Measurements from ENCODE around the gene RFC5. TPM values are rescaled to one million over a fixed set of nuclear protein-coding genes. Genes with fewer than 3 reads are reported as not detected.
A peak's percentile ranks its signal among the peaks of the same experiment; 100 is the strongest.

Gene RFC5
- total RNA-seq, 1 experiment from 2014 or later, result 34.7 TPM

GRCh38 chr12:117980616-117981015 lies 35.9 kb upstream of the RFC5 start:
- peaks cover 12% of the 10 kb centered on the region; the same call in 1 of the 2 replicates for H3F3A ChIP-seq (ENCODE audit: insufficient read depth, low read depth)
- H2AFZ ChIP-seq, result no peak overlapping the region
- H3K4me3 ChIP-seq, result no peak overlapping the region
- TF ChIP-seq EZH2 (IDR thresholded peaks at IDR 0.05; ENCODE audit: low read depth) (no peak), CTCF (conservative IDR thresholded peaks at IDR 0.05) (no peak)
- intact Hi-C loops (cut with micrococcal nuclease; ENCODE audit: unreplicated experiment), result no loop called here
- no peaks in the 10 kb centered on the region for H3K36me3 ChIP-seq (ENCODE audit: low read depth)
- H3K9me2 ChIP-seq (ENCODE audit: insufficient read depth), result no peaks in the 10 kb centered on the region
- no TSS peak for BruUV-seq (replicated peaks)
- POLR2A ChIA-PET (ENCODE audit: unreplicated experiment), result no interaction called here
- CTCF ChIA-PET, result no interaction called here
- H3K4me2 ChIP-seq, result no peak overlapping the region
- no peaks in the 10 kb centered on the region for H3K79me2 ChIP-seq (ENCODE audit: low read depth)
- no peaks in the 10 kb centered on the region for H3K9me3 ChIP-seq (ENCODE audit: insufficient read depth, low read depth)
- no peaks in the 10 kb centered on the region for H3K4me1 ChIP-seq (replicated peaks; ENCODE audit: insufficient read depth)
- no peak overlapping the region for H3K27ac ChIP-seq
- no peaks in the 10 kb centered on the region for H4K20me1 ChIP-seq (ENCODE audit: insufficient read depth)
- H3K27me3 ChIP-seq (ENCODE audit: insufficient read depth, low read depth), result no peaks in the 10 kb centered on the region
- DNase-seq, result no peak

- ChIA-PET POLR2A (ENCODE audit: unreplicated experiment) (interaction anchor here (0.6 kb wide), 1 partner anchor 33 kb away, joined by 4 read pairs; no protein-coding TSS in a partner anchor), CTCF (no interaction called here)
- Histone ChIP-seq H3K4me2 (no peak overlapping the region), H3K9me2 (ENCODE audit: insufficient read depth) (no peaks in the 10 kb centered on the region), H4K20me1 (ENCODE audit: insufficient read depth) (no peaks in the 10 kb centered on the region), H3K4me3 (no peak overlapping the region), H3K36me3 (ENCODE audit: low read depth) (no peaks in the 10 kb centered on the region), H3K79me2 (ENCODE audit: low read depth) (no peaks in the 10 kb centered on the region), H3K4me1 (replicated peaks; ENCODE audit: insufficient read depth) (peaks cover 5% of the 10 kb centered on the region), H3K9me3 (ENCODE audit: insufficient read depth, low read depth) (no peaks in the 10 kb centered on the region), H3K27ac (no peak overlapping the region), H3K27me3 (ENCODE audit: insufficient read depth, low read depth) (no peaks in the 10 kb centered on the region), H2AFZ (no peak overlapping the region), H3F3A (ENCODE audit: insufficient read depth, low read depth) (peaks cover 18% of the 10 kb centered on the region; the same call in 1 of the 2 replicates)
- DNase-seq, result no peak
- intact Hi-C loops (cut with micrococcal nuclease; ENCODE audit: unreplicated experiment), result no loop called here
- no TSS peak for BruUV-seq (replicated peaks)
- no peak for TF ChIP-seq CTCF (conservative IDR thresholded peaks at IDR 0.05)
- no peak for TF ChIP-seq EZH2 (IDR thresholded peaks at IDR 0.05; ENCODE audit: low read depth)
These were observed 35.2 kb upstream of the RFC5 start for GRCh38 chr12:117981267-117981666.

- H3K4me1 ChIP-seq (replicated peaks; ENCODE audit: insufficient read depth), result peaks cover 21% of the 10 kb centered on the region
These were observed 31.3 kb upstream of the RFC5 start for GRCh38 chr12:117985182-117985581.

More at GRCh38 chr12:117985182-117985581, 31.3 kb upstream of the RFC5 start:
- H3K9me2 ChIP-seq (ENCODE audit: insufficient read depth), result no peaks in the 10 kb centered on the region
- H3K27me3 ChIP-seq (ENCODE audit: insufficient read depth, low read depth), result no peaks in the 10 kb centered on the region
- H3F3A ChIP-seq (ENCODE audit: insufficient read depth, low read depth), result peaks cover 35% of the 10 kb centered on the region
- H3K79me2 ChIP-seq (ENCODE audit: low read depth), result no peaks in the 10 kb centered on the region
- TF ChIP-seq CTCF (conservative IDR thresholded peaks at IDR 0.05) (no peak), EZH2 (IDR thresholded peaks at IDR 0.05; ENCODE audit: low read depth) (no peak)
- H3K9me3 ChIP-seq (ENCODE audit: insufficient read depth, low read depth), result no peaks in the 10 kb centered on the region
- peak in 1 of 2 experiments; percentile 40 for DNase-seq
- CTCF ChIA-PET, result interaction anchor here (0.6 kb wide), 1 partner anchor 16 kb away, joined by 7 read pairs; the partner anchor contains the start of gene KSR2
- BruUV-seq (replicated peaks), result no TSS peak
- no peak overlapping the region for H2AFZ ChIP-seq
- no peak overlapping the region for H3K27ac ChIP-seq
- no peak overlapping the region for H3K4me2 ChIP-seq
- intact Hi-C loops (cut with micrococcal nuclease; ENCODE audit: unreplicated experiment), result no loop called here
- no peaks in the 10 kb centered on the region for H3K36me3 ChIP-seq (ENCODE audit: low read depth)
- POLR2A ChIA-PET (ENCODE audit: unreplicated experiment), result no interaction called here
- H3K4me3 ChIP-seq, result no peak overlapping the region
- no peaks in the 10 kb centered on the region for H4K20me1 ChIP-seq (ENCODE audit: insufficient read depth)
